GM19239 (cell line): Measurements from ENCODE around the gene ATXN1.
"Not testable (repeated sequence)": the region's sequence is repeated elsewhere in the genome, so short reads cannot be mapped to it uniquely, and the experiment has no call there.

ENCODE experiments used
- DNase-seq: peaks from one replicate; pipeline ENCODE4 v3.0.0; 2011; ENCODE audit warnings: low spot score; ENCODE audit not compliant: insufficient read length
- FAIRE-seq: peaks from 2 replicates; lab custom pipeline; 2011; peaks lifted over from hg19 to GRCh38; lab: Jason Lieb, UNC

ATXN1 gene

GRCh38 chr6:16285467-16286150, 475.7 kb downstream of the ATXN1 start:
- DNase-seq: no peak
- FAIRE-seq: no peak

DNA sequence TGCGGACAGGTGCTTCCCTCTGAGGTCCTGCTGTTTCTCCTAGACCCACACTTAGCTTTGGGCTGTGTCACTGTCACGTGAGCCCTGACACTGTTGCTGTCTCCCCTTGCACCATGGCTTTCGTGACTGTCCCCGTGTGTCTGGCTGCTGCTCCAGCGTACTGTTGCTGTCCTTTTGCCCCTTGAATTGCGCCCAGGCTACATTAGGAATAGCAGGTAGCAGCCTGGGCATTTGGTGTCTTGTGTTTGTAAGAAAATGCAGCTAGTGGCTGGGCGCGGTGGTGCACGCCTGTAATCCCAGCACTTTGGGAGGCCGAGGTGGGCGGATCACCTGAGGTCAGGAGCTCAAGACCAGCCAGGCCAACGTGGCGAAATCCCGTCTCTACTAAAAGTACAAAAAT, 476.8 kb downstream of the ATXN1 start:
- no peak for FAIRE-seq
- DNase-seq: no peak

- no peak for DNase-seq
- FAIRE-seq: no peak
Observed at GRCh38 chr6:16282370-16282769, 478.9 kb downstream of the ATXN1 start.

DNA sequence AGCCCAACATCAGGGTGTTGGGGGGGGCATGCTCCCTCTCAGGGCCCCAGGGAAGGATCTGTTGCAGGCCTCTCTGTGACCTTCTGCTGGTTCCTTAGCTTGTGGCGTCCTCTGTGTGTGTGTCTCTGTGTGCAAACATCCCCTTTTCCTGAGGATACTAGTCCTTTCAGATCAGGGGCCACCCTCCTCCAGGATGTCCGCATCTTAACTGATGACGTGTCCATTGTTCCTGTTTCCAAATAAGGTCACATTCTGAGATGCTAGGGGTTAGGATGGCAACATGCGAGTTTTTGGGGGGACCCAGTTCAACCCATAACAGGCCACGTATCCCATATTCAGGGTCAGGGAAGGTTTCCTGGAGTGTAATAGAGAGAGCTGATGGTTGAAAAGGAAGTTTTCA, 482.0 kb downstream of the ATXN1 start:
- FAIRE-seq (no peak), DNase-seq (no peak)

GRCh38 chr6:16278750-16279149, 482.5 kb downstream of the ATXN1 start:
- no peak for FAIRE-seq
- no peak for DNase-seq

- FAIRE-seq (no peak), DNase-seq (no peak)
Observed at GRCh38 chr6:16278048-16278724, 483.1 kb downstream of the ATXN1 start.

DNA sequence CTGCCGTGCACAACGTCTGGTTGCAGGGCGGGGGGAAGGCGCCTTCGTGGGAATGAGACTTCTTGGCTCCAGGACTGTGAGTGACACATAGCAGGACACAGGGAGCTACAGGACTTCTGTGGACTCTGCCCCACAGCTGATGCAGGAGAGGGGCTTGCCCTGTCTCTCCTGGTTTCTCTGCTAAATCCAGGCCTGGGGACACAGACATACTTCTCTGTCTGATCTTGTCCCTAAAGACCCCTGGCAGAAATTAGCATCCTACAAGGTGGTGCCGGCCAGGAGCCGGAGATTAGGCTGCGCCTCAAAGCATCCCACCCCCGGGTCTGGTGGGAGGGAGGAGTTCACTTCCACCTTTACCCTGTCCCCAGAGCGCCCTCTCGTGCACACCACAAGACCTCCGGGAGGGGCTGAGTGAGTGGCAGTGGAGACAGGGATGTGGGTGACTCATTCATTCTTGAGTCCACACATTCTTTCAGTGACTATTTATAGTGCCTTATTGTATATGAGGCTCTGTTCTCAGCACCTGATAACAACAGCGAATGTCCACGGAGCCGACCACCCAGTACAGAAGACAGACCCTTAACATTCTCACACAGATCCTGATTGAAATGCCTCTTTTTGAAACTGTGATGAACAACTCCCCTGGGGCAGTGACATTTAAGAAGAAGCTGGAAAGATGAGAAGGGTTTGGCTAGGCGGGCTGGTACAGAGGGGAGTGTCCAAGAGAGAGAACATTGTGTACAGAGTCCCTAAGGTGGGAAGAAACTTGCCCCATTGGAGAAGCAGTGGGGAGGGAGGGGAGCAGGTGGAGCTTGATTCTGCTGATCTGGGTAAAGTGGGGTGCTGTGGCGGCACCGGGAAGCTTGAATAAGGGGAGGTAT, 483.9 kb downstream of the ATXN1 start:
- DNase-seq: no peak
- FAIRE-seq: no peak

- FAIRE-seq (no peak), DNase-seq (no peak)
Observed at GRCh38 chr6:16274885-16275589, 486.2 kb downstream of the ATXN1 start.

DNA sequence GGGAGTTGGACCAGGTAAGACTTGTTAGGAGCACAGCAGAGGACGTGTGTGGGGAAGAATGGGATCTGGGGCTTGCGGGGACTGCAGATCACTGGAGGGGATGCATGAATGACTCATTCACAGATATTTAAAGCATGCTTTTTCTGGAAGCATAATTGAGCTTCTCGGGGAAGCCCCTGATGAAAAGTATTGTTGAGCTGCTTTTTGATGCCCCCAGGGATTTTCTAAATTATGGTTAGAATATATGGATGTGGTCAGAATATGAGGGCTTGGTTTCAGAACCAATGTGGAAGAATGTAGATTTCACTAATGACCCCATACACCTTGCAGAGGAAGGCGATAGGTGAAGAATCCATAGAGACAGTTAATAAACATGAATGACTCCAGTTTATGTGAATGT, 486.8 kb downstream of the ATXN1 start:
- FAIRE-seq: no peak
- no peak for DNase-seq

DNA sequence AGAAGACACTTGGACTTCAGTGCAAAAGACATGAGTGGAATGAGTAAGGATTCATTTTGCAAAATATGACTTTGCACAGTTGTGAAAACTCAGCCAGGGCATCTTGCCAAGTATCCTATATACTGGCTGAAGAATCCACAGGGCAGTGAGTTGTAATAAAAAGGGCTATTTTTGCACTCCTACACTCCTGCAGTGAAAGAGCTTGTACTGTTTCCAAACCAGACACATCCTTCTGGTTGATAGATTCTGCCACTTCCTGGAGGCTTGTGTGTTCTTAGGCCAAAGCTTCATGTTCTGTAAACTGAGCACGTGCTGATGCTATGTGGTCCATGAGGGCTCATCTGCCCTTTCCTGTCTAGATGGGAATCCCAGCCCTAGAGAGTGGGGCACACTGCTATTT, 488.0 kb downstream of the ATXN1 start:
- FAIRE-seq (no peak), DNase-seq (no peak)

GRCh38 chr6:16272201-16272600, 489.1 kb downstream of the ATXN1 start:
- FAIRE-seq: no peak
- no peak for DNase-seq

DNA sequence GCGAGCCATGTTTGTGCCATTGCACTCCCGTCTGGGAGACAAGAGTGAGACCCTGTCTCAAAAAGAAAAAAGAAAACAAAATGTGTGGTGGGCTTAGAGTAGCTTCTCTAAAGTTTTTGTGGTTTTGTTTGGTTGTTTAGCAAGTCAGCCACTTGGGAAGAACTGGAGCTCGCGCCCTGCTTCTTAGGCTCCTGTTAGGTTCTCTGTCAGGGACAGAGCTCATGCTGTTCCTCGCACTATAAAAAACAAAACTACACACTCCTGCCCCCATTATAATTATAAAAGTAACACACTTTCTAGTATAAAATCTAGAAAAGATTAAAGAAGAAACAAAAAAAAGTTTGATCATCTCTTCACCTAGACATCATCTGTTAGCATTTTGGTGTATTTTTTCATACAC, 489.8 kb downstream of the ATXN1 start:
- DNase-seq: no peak
- FAIRE-seq: no peak

- DNase-seq (no peak), FAIRE-seq (no peak)
Observed at GRCh38 chr6:16270178-16270794, 491.0 kb downstream of the ATXN1 start.

- DNase-seq, FAIRE-seq: not testable (repeated sequence)
Observed at GRCh38 chr6:16269442-16270070, 491.7 kb downstream of the ATXN1 start.

DNA sequence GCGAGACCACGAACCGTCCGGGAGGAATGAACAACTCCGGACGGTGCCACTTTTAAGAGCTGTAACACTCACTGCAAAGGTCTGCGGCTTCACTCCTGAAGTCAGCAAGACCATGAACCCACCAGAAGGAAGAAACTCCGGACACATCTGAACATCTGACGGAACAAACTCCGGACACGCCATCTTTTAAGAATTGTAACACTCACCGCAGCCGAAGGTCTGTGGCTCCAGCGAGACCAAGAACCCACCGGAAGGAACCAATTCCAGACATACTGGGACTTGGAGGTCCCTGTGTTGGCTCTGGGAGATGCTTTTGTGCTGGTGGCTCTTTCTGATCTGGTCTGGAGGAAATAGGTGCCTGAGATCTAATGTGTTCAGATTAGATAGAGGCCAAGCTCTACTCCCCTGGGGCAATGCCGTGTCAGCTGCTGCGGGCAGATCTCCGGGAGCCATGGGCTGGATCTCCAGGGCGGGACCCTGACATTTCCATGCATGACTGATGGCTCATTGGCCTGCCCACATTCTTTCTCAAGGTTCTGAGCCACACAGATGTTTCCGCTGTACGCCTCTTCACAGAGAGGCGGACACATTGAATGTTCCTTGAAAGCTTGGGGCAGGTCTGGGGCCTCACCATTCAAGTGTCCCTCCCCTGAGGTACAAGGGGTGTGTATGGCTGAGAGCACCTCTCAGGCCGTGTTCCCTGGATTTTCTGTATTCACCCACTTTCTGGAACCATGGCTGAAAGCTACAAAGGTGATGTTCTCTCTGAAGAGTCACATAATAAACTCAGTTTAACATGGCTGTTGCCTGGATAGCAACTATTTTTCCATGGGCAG, 493.6 kb downstream of the ATXN1 start:
- no peak for DNase-seq
- no peak for FAIRE-seq

DNA sequence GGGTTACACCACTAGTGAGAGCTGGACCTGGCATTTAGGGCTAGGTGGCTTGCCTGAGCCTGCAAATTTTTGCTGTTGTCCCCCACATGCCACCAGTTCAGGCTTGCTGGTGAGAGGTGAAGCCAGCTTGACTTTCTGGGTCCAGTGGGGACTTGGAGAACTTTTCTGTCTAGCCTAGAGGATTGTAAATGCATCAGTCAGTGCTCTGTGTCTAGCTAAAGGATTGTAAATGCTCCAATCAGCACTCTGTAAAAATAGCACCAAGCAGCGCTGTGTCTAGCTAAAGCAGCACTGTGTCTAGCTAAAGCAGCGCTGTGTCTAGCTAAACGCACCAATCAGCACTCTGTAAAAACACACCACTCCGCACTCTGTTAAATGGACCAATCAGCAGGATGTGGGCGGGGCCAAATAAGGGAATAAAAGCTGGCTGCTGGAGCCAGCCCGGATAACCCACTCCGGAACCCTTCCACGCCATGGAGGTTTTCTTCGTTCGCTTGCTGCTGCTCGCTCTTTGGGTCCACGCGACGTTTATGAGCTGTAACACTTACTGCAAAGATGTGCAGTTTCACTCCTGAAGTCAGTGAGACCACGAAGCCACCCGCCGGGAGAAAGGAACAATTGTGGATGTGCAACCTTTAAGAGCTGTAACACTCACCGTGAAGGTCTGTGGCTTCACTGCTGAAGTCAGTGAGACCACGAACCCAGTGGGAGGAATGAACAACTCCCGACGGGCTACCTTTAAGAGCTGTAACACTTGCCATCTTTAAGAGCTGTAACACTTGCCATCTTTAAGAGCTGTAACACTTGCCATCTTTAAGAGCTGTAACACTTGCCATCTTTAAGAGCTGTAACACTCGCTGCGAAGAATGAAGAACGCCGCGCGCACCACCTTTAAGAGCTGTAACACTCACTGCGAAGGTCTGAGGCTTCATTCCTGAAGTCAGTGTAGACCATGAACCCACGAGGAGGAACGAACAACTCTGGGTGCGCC, 495.6 kb downstream of the ATXN1 start:
- DNase-seq (no peak), FAIRE-seq (no peak)

DNA sequence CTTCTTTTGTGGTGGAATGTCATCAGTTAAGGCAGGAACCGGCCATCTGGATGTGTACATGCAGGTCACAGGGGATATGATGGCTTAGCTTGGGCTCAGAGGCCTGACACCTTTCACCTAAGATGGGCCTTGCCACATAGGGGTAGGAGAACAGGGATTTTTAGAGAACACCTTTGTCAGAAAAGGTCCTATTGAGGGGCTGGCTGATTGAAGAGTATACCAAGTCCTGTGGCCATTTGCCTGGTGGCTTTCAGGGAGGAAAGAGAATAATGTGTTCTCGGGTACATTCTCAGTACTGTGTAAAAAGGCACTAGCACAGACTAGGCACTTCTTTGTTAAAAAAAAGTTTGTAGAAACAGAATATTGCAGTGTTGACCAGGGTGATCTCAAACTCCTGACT, 496.5 kb downstream of the ATXN1 start:
- DNase-seq (no peak), FAIRE-seq (no peak)
